Measurements from ENCODE around the gene TRIM62. TPM values are rescaled to one million over a fixed set of nuclear protein-coding genes. Genes with fewer than 3 reads are reported as not detected.
"Not testable (repeated sequence)": the region's sequence is repeated elsewhere in the genome, so short reads cannot be mapped to it uniquely, and the experiment has no call there.

TRIM62 gene
- total RNA-seq, 1 donor from 2014 or later = 2.3 TPM

DNA sequence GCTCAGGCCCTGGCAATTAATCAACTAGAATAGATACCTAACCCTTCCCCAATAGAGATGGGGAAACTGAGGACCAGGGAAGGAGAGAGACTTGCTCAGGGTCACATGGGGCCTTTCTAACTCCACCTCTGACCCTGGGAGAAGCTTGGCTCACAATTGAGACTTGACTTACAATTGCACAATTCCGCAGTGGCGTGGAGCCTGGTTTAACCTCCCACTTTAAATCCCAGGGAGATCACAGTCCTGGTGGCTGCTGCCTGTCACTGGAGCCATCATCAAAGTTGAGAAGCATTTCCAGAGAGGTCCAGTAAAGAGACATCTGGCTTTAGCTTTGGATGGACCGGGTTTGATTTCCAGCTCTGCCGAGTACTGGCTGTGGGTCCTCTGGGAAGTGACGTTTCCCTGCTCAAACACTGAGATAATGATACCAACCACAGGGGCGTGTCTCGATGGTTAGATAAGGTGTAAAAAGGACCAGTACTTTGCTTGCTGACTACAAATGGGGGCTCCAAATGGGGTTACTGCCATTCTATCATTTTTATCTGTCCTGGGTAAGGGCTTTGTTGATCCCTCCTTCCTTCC is 39.3 kb downstream of the TRIM62 start:
- TF ChIP-seq, protein P1, sequence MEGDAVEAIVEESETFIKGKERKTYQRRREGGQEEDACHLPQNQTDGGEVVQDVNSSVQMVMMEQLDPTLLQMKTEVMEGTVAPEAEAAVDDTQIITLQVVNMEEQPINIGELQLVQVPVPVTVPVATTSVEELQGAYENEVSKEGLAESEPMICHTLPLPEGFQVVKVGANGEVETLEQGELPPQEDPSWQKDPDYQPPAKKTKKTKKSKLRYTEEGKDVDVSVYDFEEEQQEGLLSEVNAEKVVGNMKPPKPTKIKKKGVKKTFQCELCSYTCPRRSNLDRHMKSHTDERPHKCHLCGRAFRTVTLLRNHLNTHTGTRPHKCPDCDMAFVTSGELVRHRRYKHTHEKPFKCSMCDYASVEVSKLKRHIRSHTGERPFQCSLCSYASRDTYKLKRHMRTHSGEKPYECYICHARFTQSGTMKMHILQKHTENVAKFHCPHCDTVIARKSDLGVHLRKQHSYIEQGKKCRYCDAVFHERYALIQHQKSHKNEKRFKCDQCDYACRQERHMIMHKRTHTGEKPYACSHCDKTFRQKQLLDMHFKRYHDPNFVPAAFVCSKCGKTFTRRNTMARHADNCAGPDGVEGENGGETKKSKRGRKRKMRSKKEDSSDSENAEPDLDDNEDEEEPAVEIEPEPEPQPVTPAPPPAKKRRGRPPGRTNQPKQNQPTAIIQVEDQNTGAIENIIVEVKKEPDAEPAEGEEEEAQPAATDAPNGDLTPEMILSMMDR (IDR thresholded peaks at IDR 0.05; ENCODE audit: borderline replicate concordance) = no peak
- Histone ChIP-seq H3K4me1 (peaks cover 14% of the 10 kb centered on the region), H3K36me3 (peaks cover 23% of the 10 kb centered on the region), H3K9me3 (replicated peaks) (no peaks in the 10 kb centered on the region), H3K4me3 (no peak overlapping the region), H3K27me3 (ENCODE audit: low read depth) (no peaks in the 10 kb centered on the region), H3K27ac (replicated peaks) (peak overlapping the region; percentile 64)
- intact Hi-C loops (cut with micrococcal nuclease) = no loop called here
- no peak for DNase-seq

DNA sequence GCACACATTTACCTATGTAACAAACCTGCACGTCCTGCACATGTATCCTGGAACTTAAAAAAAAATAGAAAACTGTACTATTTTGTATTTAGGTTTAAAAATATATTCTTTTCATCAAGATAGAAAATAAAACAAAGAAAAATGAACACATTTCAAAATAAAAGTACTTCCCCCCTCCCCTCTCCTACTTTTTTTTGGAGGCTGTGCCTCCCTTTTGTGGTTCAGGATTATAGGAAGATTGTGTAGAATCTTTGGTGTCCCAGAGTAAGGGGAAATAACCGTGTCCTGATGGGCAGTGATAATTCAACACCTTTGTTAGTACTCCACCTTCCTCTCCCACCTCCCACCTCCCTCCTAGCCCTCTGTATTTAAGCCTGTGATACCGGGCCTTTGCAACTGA is 40.1 kb downstream of the TRIM62 start:
- Histone ChIP-seq H3K4me3 (no peak overlapping the region), H3K4me1 (peaks cover 14% of the 10 kb centered on the region), H3K27me3 (ENCODE audit: low read depth) (no peaks in the 10 kb centered on the region), H3K27ac (replicated peaks) (peak overlapping the region; percentile 64), H3K9me3 (replicated peaks) (no peaks in the 10 kb centered on the region), H3K36me3 (peaks cover 15% of the 10 kb centered on the region)
- TF ChIP-seq, protein P1 (IDR thresholded peaks at IDR 0.05; ENCODE audit: borderline replicate concordance) = no peak
- intact Hi-C loops (cut with micrococcal nuclease) = no loop called here
- no peak for DNase-seq

DNA sequence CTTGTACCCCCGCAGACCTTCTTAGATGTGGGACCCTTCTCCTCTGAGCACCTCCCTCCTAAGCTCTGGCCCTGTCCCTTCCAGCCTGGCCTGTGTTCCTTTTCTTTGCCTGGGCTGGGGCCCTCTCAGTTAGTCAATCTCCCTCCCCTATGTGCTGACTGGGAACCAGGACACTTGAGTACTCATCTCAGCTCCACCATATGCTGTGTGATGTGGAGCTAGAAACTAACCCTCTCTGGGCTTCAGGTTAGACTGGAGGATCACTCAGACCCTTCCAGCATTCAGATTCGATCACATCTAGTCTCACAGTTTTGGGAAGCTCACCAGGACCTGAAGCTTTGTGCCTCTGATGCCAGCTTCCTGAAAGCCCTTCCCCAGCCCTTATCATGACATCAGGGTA is 40.6 kb downstream of the TRIM62 start:
- H3K4me1 ChIP-seq = peaks cover 14% of the 10 kb centered on the region
- no peak overlapping the region for H3K4me3 ChIP-seq
- TF ChIP-seq, protein P1 (IDR thresholded peaks at IDR 0.05; ENCODE audit: borderline replicate concordance) = no peak
- H3K9me3 ChIP-seq (replicated peaks) = no peaks in the 10 kb centered on the region
- DNase-seq = no peak
- H3K27me3 ChIP-seq (ENCODE audit: low read depth) = no peaks in the 10 kb centered on the region
- H3K36me3 ChIP-seq = peaks cover 10% of the 10 kb centered on the region
- intact Hi-C loops (cut with micrococcal nuclease) = no loop called here
- H3K27ac ChIP-seq (replicated peaks) = no peak overlapping the region

DNA sequence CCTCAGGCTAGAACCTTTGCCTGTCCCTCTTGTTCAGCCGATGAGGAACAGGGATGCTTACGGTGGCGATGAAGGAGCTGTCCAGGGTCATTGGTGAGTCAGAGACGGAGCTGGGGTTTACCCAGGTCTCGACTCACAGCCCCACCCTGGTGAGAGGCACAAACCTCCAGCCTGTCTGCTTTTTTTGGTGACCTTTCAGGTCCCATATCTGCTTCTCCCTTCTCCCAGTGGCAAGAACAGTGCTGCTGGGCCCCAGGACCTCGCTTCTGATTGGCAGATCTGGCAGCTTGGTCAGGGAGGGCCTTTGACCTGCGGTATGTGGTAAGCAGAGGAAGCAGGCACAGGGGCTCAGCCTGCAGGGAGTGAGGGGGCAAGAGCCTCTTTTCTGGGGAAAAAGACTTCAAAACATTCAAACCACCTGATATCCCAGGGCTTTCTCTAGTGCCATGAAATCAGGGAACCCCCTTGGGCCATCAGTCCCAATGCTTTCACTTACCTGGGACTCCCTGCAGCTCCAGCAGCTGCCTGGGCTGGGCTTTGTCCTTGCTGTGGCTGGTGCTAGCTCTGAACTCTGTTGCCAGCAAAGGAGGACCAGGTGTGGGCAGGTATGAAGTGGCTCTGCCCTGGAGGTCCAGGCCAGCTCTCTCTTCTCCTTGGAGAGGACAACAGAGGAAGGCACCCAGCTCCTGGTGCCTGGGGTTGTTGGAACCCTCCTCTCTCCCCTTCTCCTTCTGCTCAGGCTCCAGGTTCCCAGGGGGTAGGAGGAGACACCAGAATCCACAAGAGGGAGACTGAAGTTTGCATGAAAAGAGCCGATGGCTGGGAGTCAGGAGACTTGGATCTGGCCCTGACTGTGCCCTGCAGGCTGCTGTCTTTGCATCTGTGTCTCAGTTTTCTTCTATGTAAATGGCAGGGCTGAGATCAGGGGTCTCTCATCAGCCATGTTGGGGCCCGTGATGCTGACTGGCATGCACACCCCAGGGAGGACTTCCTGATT is 41.4 kb downstream of the TRIM62 start:
- Histone ChIP-seq H3K27me3 (ENCODE audit: low read depth) (no peaks in the 10 kb centered on the region), H3K4me3 (no peak overlapping the region), H3K27ac (replicated peaks) (no peak overlapping the region), H3K36me3 (peaks cover 5% of the 10 kb centered on the region), H3K4me1 (peaks cover 14% of the 10 kb centered on the region), H3K9me3 (replicated peaks) (no peaks in the 10 kb centered on the region)
- TF ChIP-seq, protein P1 (IDR thresholded peaks at IDR 0.05; ENCODE audit: borderline replicate concordance) = peak; percentile 22
- no peak for DNase-seq
- intact Hi-C loops (cut with micrococcal nuclease) = no loop called here

DNA sequence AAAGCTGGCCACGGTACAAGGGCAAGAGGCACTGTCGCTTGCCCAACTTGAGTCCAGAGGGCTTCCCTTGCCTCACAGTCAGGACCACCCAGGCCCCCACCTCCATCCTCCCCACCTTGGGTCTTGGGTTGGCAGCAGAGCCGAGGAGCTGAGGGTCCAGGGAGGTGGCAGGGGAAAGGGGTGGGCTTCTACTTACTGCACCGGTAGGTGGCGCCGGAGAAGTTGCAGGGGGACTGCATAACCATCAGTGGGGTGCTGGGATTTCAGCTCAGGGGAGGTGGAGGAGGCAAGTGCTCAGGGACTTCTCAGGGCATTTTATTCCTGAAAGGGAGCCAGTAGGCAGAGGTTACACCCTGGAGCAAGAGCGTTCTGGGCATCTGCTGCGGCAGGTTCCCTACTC is 44.0 kb downstream of the TRIM62 start:
- Histone ChIP-seq H3K4me3 (no peak overlapping the region), H3K27ac (replicated peaks) (no peak overlapping the region), H3K4me1 (peaks cover 3% of the 10 kb centered on the region), H3K36me3 (no peaks in the 10 kb centered on the region), H3K27me3 (ENCODE audit: low read depth) (no peaks in the 10 kb centered on the region), H3K9me3 (replicated peaks) (no peaks in the 10 kb centered on the region)
- TF ChIP-seq, protein P1 (IDR thresholded peaks at IDR 0.05; ENCODE audit: borderline replicate concordance) = peak; percentile 67
- DNase-seq = peak; percentile 44
- intact Hi-C loops (cut with micrococcal nuclease) = no loop called here

DNA sequence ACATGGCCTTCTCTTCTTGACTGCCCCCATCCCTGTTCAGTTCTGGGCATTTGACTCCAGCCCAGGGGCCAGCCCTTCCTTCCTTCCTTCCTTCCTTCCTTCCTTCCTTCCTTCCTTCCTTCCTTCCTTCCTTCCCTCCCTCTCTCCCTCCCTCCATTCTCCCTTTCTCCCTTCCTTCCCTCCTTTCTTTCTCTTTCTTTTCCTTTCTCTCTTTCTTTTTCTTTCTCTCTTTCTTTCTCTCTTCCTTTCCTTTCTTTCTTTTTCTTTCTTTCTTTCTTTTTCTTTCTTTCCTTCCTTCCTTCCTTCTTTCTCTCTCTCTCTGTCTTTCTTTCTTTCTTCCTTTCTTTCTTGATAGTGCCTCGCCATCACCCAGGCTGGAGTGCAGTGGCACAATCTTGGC is 45.8 kb downstream of the TRIM62 start:
- H3K4me1 ChIP-seq; intact Hi-C loops (cut with micrococcal nuclease); H3K27ac ChIP-seq (replicated peaks); H3K9me3 ChIP-seq (replicated peaks); H3K36me3 ChIP-seq; H3K4me3 ChIP-seq; H3K27me3 ChIP-seq (ENCODE audit: low read depth); DNase-seq: not testable (repeated sequence)
